HG03045 (cell line): ENCODE data around the gene ZDHHC5.

Experiments
- ATAC-seq: cut with Tn5 transposase; IDR thresholded peaks from one replicate; pipeline ENCODE4 v1.9.1; 2021; ENCODE audit warnings: mild to moderate bottlenecking, moderate library complexity; ENCODE audit not compliant: unreplicated experiment

The ZDHHC5 gene, protein sequence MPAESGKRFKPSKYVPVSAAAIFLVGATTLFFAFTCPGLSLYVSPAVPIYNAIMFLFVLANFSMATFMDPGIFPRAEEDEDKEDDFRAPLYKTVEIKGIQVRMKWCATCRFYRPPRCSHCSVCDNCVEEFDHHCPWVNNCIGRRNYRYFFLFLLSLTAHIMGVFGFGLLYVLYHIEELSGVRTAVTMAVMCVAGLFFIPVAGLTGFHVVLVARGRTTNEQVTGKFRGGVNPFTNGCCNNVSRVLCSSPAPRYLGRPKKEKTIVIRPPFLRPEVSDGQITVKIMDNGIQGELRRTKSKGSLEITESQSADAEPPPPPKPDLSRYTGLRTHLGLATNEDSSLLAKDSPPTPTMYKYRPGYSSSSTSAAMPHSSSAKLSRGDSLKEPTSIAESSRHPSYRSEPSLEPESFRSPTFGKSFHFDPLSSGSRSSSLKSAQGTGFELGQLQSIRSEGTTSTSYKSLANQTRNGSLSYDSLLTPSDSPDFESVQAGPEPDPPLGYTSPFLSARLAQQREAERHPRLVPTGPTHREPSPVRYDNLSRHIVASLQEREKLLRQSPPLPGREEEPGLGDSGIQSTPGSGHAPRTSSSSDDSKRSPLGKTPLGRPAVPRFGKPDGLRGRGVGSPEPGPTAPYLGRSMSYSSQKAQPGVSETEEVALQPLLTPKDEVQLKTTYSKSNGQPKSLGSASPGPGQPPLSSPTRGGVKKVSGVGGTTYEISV

GRCh38 chr11:57667736-57668433, at the start of gene ZDHHC5:
Gene ZDHHC5, plus strand, starts transcription at chr11:57668114. Its CDS starts 4,977 bp downstream, at chr11:57673091.
- ATAC-seq, result peak; percentile 87

GRCh38 chr11:57618438-57618837, 49.5 kb upstream of the ZDHHC5 start:
- ATAC-seq, result no peak

GRCh38 chr11:57619331-57619730, 48.6 kb upstream of the ZDHHC5 start:
- no peak for ATAC-seq

- ATAC-seq, result no peak
Observed at GRCh38 chr11:57620467-57620866, 47.4 kb upstream of the ZDHHC5 start.

DNA sequence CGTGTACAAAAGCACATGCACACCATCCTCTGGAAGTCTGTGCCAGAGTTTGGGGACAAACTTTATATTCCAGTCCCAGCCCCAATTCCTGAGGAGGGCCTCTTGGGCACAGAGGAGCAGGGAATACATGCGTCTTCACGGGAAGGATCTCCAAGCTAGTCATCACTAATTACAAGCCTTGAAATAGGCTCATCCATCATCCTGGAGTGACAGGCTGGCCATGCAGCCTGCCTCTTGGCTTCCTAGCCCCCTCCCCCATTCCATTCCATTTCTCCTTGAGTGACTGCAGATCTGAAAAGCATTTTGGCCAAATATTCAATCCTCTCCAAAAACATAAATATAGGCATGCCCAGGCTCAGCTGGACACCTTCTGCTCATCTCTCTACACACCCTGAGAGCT, 45.7 kb upstream of the ZDHHC5 start:
- no peak for ATAC-seq

DNA sequence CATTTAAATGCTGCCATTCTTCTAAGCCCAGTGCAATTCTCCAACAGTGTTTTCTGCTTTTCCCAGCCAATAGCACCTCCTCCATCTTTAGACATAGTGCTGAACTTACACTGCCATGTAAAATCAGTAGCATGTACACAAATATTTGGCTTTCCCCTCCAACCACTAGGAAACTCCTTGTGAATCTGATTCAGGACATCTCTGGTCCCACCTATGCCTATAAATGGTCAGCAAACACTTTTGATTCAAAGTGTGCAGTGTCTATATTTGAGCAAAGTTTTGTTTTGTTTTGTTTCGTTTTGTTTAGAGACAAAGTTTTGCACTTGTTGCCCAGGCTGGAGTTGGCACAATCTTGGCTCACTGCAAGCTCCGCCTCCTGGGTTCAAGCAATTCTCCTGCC, 43.0 kb upstream of the ZDHHC5 start:
- ATAC-seq, result no peak

- no peak for ATAC-seq
Observed at GRCh38 chr11:57626895-57627294, 41.0 kb upstream of the ZDHHC5 start.

- ATAC-seq, result no peak
Observed at GRCh38 chr11:57630171-57630570, 37.7 kb upstream of the ZDHHC5 start.

GRCh38 chr11:57632116-57632515, 35.8 kb upstream of the ZDHHC5 start:
- no peak for ATAC-seq

DNA sequence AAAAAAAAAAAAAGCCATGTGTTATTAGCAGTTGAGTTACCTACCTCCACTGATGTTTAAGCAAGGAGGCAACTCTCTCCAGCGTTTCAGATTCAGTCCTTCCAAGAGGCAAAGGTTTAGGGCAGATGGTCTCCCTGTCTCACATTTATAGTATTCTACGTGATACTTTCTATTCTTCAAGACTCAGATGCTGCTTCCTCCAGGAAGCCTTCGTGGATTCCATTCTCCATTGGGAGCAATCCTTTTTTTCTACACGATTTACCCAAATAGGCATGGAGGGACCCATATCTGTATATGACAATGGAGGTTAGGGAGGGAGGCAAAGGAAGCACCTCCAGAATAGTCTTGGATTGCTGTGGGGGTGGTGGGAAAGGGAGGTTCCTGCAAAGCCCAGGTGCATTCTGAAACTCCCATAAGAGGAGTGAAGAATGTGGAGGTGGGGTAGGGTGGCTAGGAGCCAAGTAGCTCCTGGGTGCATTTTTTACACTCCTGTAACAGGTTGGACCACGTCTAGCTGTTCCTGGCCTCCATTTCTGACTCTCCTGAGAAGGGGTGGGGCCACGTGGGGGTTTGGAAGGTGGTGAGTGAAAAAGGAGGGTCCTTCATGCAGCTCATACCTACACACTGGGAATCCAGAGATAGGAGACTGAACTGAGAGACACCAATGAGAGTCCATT, 34.4 kb upstream of the ZDHHC5 start:
- no peak for ATAC-seq

DNA sequence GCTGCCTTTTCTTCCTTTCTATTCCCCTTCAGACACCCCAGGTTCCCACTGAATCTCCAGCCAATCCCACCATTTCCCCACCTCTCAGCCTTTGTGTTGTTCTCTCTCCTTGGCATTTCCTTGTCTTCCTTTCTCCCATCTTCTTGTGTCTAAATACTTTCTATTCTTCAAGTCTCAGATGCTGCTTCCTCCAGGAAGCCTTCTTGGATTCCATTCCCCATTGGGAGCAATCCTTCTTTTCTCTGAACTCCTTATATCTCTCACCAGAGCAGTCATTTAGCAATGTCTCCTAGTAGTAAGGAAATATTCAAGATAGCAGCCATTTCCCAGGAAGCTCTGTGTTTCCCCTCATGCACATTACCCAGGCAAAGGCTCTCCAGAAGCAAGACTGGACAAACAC, 33.6 kb upstream of the ZDHHC5 start:
- no peak for ATAC-seq

DNA sequence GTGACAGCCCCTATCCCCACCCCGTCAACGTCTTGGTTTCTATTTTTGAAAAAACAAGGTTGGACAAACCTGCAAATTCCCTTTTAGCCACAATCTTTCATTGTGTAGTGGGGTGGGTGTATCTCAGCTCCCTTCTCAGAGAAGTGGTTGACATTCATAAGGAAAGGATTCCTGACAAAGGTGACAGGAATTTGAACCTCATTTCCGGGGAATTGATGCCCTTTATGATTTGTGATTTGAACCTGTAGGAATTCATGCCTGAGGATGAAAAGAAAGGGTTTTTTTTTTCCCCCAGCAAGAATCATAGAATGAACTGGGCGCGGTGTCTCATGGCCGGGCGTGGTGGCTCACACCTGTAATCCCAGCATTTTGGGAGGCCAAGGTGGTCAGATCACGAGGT, 32.7 kb upstream of the ZDHHC5 start:
- ATAC-seq, result no peak

- no peak for ATAC-seq
Observed at GRCh38 chr11:57637626-57638004, 30.3 kb upstream of the ZDHHC5 start.

- no peak for ATAC-seq
Observed at GRCh38 chr11:57638005-57638781, 29.7 kb upstream of the ZDHHC5 start.

DNA sequence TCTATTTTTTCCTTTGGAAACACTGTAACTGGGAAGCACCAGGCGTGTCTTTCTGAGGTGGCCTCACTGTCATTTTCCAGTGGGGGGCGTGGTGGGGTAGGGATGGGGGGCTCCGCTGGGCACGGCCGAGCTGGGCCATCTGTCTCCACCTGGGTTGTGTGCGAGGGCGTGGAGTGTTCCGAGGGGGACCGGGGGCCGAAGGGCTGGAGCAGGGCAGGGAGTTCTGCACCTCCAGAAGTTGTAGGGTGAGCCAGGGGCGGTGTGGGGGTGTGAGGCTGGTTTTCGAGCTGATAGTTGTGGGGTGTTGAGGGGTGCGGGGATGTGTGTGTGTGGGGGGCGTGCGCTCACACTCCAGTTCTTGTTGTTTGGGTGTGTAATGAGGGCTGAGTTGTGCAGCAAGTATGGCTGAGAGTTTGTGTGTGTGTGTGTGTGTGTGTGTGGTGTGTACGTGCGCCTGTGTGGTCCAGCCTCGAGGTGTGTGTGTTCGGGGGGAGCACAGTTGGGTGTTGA, 29.0 kb upstream of the ZDHHC5 start:
- no peak for ATAC-seq

DNA sequence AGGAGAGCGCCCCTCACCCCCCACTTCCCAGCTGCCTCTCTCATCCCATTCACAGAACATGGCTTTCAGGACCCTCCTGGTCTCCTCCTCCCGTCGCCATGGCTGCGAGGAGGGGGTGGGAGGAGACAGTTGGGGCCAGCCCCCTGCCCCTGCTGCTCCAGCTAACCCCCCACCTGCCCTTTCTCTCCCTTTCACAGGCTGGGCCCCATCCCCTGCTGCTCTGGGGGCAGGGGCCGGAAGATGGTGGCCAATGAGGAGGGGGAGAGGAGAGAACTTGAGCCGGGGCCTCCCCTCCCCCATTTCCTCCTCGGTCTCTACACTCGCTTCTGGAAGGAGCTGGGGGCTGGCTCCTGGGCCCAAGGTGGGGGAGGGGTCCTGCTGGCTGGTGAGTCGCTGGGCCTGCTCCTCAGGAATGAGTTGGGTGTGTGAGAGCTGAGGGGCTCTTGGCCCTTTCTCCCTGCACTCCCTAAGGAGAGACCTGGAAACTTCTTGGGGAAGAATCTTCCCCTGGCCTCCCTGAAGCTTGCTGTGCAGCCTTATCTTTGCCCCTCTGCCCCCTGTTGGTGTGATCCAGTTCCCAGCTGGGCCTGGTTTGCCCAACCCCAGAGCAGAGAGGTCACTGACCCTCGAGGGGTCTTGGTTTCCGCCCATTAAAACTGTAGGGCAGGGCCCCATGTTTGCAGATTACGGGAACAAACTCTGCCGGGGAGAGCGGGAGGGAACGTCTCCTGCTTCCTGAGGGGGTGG, 28.4 kb upstream of the ZDHHC5 start:
- ATAC-seq, result no peak

DNA sequence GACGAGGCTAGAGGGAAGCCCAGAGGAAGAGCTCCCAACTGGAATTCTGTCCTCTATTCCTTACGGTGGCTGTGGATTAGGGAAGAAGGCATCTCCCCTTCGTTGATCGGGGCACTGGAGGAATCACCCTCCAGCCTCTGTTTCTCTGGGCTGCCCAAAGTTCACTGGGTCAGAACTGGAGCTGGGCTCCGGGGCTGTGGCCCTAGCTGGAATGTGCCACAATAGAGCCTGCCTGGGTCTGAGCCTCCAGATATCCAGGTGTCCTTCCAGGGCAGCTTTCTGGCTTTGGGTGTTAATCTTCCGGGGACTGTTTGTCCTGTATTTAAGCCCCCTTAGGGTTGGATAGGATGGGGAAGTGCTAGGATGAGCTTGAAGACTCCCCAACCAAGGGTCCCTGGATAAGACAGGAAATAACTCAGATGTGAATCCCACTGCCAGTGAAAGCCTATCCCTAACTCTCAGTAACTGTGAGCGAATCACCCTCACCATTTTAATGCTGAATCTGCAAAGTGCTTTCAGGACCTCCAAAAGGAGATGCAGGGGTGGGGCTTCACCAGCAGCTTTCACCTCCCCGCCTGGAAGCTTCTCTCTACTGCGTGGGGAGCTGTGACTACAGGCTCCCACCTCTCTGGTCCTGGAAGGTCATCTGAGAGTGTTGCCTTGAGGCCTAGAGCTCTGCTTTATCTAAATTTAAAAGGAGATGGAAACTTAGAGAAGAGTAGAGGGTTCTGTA, 27.7 kb upstream of the ZDHHC5 start:
- ATAC-seq, result no peak

- no peak for ATAC-seq
Observed at GRCh38 chr11:57641011-57641807, 26.7 kb upstream of the ZDHHC5 start.
